Upper lobe of left lung (tissue), 6 donors: ENCODE data around the gene TNNT3. TPM values are rescaled to one million over a fixed set of nuclear protein-coding genes. Genes with fewer than 3 reads are reported as not detected.

Source experiments
- ATAC-seq, 2 donors: fragments of 200-7000 bp; cut with Tn5 transposase; one replicate each; pipeline ENCODE4 v1.9.1; 2022; ENCODE audit warnings: mild to moderate bottlenecking in 2 of 2, moderate library complexity in 2 of 2; ENCODE audit not compliant: low FRiP score in 2 of 2
- DNase-seq, 2 donors: peaks; one replicate each; pipeline ENCODE4 v3.0.0-alpha.2; 2019 to 2020
- H3K27ac ChIP-seq, 4 donors: fragments of 200-600 bp; sonication (generic); one replicate each; pipeline ENCODE4 v1.5.1; 2016 to 2019
- H3K27me3 ChIP-seq, 4 donors: fragments of 200-600 bp; sonication (generic); one replicate each; pipeline ENCODE4 v1.5.1; 2017 to 2019
- H3K36me3 ChIP-seq, 4 donors: fragments of 200-600 bp; sonication (generic); one replicate each; pipeline ENCODE4 v1.5.1; 2016 to 2019
- H3K4me1 ChIP-seq, 4 donors: fragments of 200-600 bp; sonication (generic); one replicate each; pipeline ENCODE4 v1.5.1; 2018 to 2019
- H3K4me3 ChIP-seq, 4 donors: fragments of 200-600 bp; sonication (generic); one replicate each; pipeline ENCODE4 v1.5.1; 2017 to 2019; ENCODE audit warnings: mild to moderate bottlenecking in 2 of 4, moderate library complexity in 1 of 4
- H3K9me3 ChIP-seq, 4 donors: fragments of 200-600 bp; sonication (generic); one replicate each; pipeline ENCODE4 v1.5.1; 2018 to 2019
- CTCF ChIP-seq, 6 experiments: fragments of 450-650 bp in 4 of 6; fragments of 200-600 bp in 2 of 6; sonication (generic) in 2 of 6; IDR thresholded peaks; one replicate each; pipeline ENCODE4 v1.5.1; 2016 to 2019; ENCODE audit warnings: antibody characterized with exemption in 6 of 6
- EP300 ChIP-seq, 4 donors: sonication (generic); formaldehyde crosslinking; IDR thresholded peaks; one replicate each; pipeline ENCODE4 v1.5.1; 2017; ENCODE audit warnings: antibody characterized with exemption in 4 of 4, control low read depth in 2 of 4
- POLR2A ChIP-seq, 4 donors: fragments of 450-650 bp; IDR thresholded peaks; one replicate each; pipeline ENCODE4 v1.5.1; 2016 to 2017; ENCODE audit warnings: antibody characterized with exemption in 4 of 4, mild to moderate bottlenecking in 2 of 4
- POLR2AphosphoS5 ChIP-seq, 2 donors: sonication (generic); formaldehyde crosslinking; IDR thresholded peaks; one replicate each; pipeline ENCODE4 v1.5.1; 2017; ENCODE audit warnings: antibody characterized with exemption in 2 of 2
- WGBS, 2 donors: methylation state at CpG; one replicate each; pipeline ENCODE4 v1.1.5; 2017 to 2018; 5-methylcytosine and 5-hydroxymethylcytosine counted together
- total RNA-seq, 6 donors: library from RNA; depleted of rRNA in 4 of 6; stranded (reverse); fragments of >200 nt in 4 of 6; gene quantifications; one replicate each; pipeline versions ENCODE4 v1.1.0 to v1.2.1, GENCODE V29; 2016 to 2021
- donor health status: DM: no; HTN: no; CAD: no; lungs with moderate emphysema.
- donor health status: DM: no; HTN: yes; CAD: no; lungs with severe emphysema.

Gene TNNT3
- total RNA-seq, 6 donors from 2014 or later = 1.1 to 13.1 (median 2.4) TPM; not detected in 1

DNA sequence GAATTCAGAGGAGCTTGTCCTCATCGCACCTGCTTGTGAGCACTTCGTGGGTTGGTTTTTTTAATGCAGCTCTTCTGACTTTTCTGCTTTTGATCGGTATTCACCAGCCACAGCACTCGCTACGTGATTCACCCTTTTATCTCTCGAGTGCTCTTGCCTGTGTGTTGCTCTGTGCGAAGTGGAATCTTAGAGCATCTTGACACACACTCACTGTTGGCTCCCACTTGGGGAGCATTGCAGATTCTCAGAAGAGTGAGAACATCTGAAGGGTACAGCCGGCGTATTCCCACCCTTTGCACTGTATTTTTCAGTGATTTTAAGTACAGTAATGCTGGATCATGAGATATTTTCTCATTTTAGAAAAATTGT is 10.9 kb downstream of the TNNT3 start:
- no peaks in the 10 kb centered on the region for H3K27me3 ChIP-seq
- H3K4me3 ChIP-seq = no peak overlapping the region
- H3K9me3 ChIP-seq = no peaks in the 10 kb centered on the region
- H3K36me3 ChIP-seq = no peaks in the 10 kb centered on the region
- H3K27ac ChIP-seq = no peak overlapping the region
- peak in 1 of 2 donors; percentile 7 for ATAC-seq
- no peaks in the 10 kb centered on the region for H3K4me1 ChIP-seq
- 67 to 78% methylated on average over 9 of the region's 9 CpGs for WGBS, 2 donors
- TF ChIP-seq POLR2A (IDR thresholded peaks at IDR 0.05) (no peak), CTCF (IDR thresholded peaks at IDR 0.05) (no peak), POLR2AphosphoS5 (IDR thresholded peaks at IDR 0.05) (no peak)
- DNase-seq = no peak

DNA sequence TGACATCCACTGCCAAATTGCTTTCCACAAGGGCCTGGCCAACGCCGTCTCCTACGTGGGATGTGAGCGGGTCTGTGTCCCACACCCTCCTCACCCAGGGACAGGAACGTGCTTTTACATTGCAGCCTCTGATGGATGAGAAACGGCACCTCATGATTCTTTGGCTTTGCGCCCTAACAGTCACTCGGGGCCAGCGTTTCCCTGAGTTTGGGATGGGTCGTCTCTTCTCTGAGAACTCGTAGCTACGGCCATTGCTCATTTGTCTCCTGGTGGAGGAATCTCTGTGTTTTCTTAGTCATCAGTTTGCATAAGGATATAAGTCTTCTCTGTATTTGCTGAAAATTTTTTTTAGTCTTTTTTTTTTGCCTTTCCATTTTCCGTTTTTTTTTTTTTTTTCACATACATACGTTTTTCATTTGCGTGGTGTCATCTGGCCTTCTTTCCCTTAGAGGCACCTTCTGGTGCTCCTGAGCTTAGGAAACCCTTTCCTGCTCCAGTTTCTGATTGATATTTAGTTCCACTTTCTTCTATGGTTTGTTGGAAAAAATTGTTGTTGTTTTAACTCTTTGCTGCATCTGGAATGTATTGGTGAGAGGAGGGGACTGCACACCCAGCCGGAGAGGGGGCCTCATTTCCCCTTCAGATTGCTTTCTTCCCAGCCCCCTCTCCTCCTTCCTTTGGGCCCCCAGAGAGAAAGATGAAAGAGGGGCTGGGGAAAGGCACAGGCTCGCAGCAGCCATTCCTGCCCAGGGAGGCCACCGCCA is 12.0 kb downstream of the TNNT3 start:
- Histone ChIP-seq H3K4me3 (no peak overlapping the region), H3K27ac (no peak overlapping the region), H3K9me3 (no peaks in the 10 kb centered on the region), H3K36me3 (no peaks in the 10 kb centered on the region), H3K27me3 (no peaks in the 10 kb centered on the region), H3K4me1 (no peaks in the 10 kb centered on the region)
- WGBS, 2 donors = 43 to 53% methylated on average over 18 of the region's 18 CpGs
- peak in 1 of 2 donors; percentile 42 for ATAC-seq
- no peak for DNase-seq
- TF ChIP-seq EP300 (IDR thresholded peaks at IDR 0.05) (no peak), POLR2A (IDR thresholded peaks at IDR 0.05) (no peak), CTCF (IDR thresholded peaks at IDR 0.05) (no peak), POLR2AphosphoS5 (IDR thresholded peaks at IDR 0.05) (no peak)

- no peaks in the 10 kb centered on the region for H3K4me1 ChIP-seq
- H3K9me3 ChIP-seq = no peaks in the 10 kb centered on the region
- H3K36me3 ChIP-seq = no peaks in the 10 kb centered on the region
- no peak for DNase-seq
- 60 to 69% methylated on average over 11 of the region's 11 CpGs for WGBS, 2 donors
- H3K27me3 ChIP-seq = no peaks in the 10 kb centered on the region
- H3K27ac ChIP-seq = no peak overlapping the region
- no peak for TF ChIP-seq CTCF (IDR thresholded peaks at IDR 0.05)
- TF ChIP-seq POLR2A (IDR thresholded peaks at IDR 0.05) = no peak
- no peak for TF ChIP-seq POLR2AphosphoS5 (IDR thresholded peaks at IDR 0.05)
- no peak for TF ChIP-seq EP300 (IDR thresholded peaks at IDR 0.05)
- H3K4me3 ChIP-seq = no peak overlapping the region
- ATAC-seq = no peak
Observed at GRCh38 chr11:1932105-1932480, 12.6 kb downstream of the TNNT3 start.

- DNase-seq (no peak), ATAC-seq (no peak)
- Histone ChIP-seq H3K9me3 (no peaks in the 10 kb centered on the region), H3K4me3 (no peak overlapping the region), H3K4me1 (no peaks in the 10 kb centered on the region), H3K36me3 (no peaks in the 10 kb centered on the region), H3K27me3 (no peaks in the 10 kb centered on the region), H3K27ac (no peak overlapping the region)
- WGBS, 2 donors = 96 to 97% methylated on average over 4 of the region's 4 CpGs
- TF ChIP-seq POLR2AphosphoS5 (IDR thresholded peaks at IDR 0.05) (no peak), EP300 (IDR thresholded peaks at IDR 0.05) (no peak)
Observed at GRCh38 chr11:1932681-1933080, 13.2 kb downstream of the TNNT3 start.

- no peak for TF ChIP-seq POLR2A (IDR thresholded peaks at IDR 0.05)
- no peak for TF ChIP-seq EP300 (IDR thresholded peaks at IDR 0.05)
- no peak for TF ChIP-seq CTCF (IDR thresholded peaks at IDR 0.05)
- TF ChIP-seq POLR2AphosphoS5 (IDR thresholded peaks at IDR 0.05) = no peak
- DNase-seq = peak in 1 of 2 donors; percentile 25
- no peaks in the 10 kb centered on the region for H3K9me3 ChIP-seq
- no peak overlapping the region for H3K27ac ChIP-seq
- H3K4me1 ChIP-seq = no peaks in the 10 kb centered on the region
- WGBS, 2 donors = 80 to 83% methylated on average over 16 to 18 of the region's 18 CpGs
- no peak for ATAC-seq
- H3K4me3 ChIP-seq = no peak overlapping the region
- no peaks in the 10 kb centered on the region for H3K27me3 ChIP-seq
- no peaks in the 10 kb centered on the region for H3K36me3 ChIP-seq
Observed at GRCh38 chr11:1933416-1934334, 14.2 kb downstream of the TNNT3 start.
